ENCODE measurements around the gene THUMPD2. TPM values are rescaled to one million over a fixed set of nuclear protein-coding genes. Genes with fewer than 3 reads are reported as not detected.

Gene THUMPD2
- polyA plus RNA-seq, 1 donor (not counting 4 experiments of a cell fraction or from before 2014, with no cell fraction given), result 18.2 TPM

GRCh38 chr2:39734445-39734844 is 44.6 kb downstream of the THUMPD2 start:
- H4K20me1 ChIP-seq (ENCODE audit: control insufficient read depth, extremely low read depth, insufficient read depth, low read length), result peaks cover 2% of the 10 kb centered on the region
- H3K27ac ChIP-seq (ENCODE audit: control insufficient read depth, insufficient read depth, low read length), result no peak overlapping the region
- FAIRE-seq, result no peak
- H3K9ac ChIP-seq (ENCODE audit: control insufficient read depth, extremely low read depth, insufficient read depth, low read length), result no peak overlapping the region
- dilution Hi-C loops (cut with MboI; ENCODE audit: extremely low pct_ligation_motif_present, low sequenced_read_pairs), result no loop called here
- H3K27me3 ChIP-seq (ENCODE audit: control insufficient read depth, extremely low read depth, insufficient read depth, low read length), result no peaks in the 10 kb centered on the region
- TF ChIP-seq CTCF (optimal IDR thresholded peaks at IDR 0.05 in 1 of 3, IDR thresholded peaks at IDR 0.05 in 1 of 3, conservative IDR thresholded peaks at IDR 0.05 in 1 of 3; ENCODE audit: extremely low read depth in 1 of 3, insufficient read depth in 2 of 3, low read length in 3 of 3) (no peak), EZH2 (IDR thresholded peaks at IDR 0.05; ENCODE audit: low read length) (no peak)
- H3K36me3 ChIP-seq (ENCODE audit: control insufficient read depth in 2 of 2, extremely low read depth in 1 of 2, insufficient read depth in 2 of 2, low read length in 2 of 2), result peaks cover 15 to 46% of the 10 kb centered on the region in 2 experiments
- H3K79me2 ChIP-seq (ENCODE audit: control insufficient read depth, insufficient read depth, low read length), result peaks cover 17% of the 10 kb centered on the region
- no peak overlapping the region for H2AFZ ChIP-seq (ENCODE audit: control insufficient read depth, low read length)
- no peak overlapping the region for H3K4me3 ChIP-seq (ENCODE audit: control insufficient read depth in 2 of 3, extremely low read depth in 1 of 3, insufficient read depth in 2 of 3, low read depth in 1 of 3, low read length in 3 of 3)
- H3K4me1 ChIP-seq (ENCODE audit: control insufficient read depth, extremely low read depth, insufficient read depth, low read length), result peaks cover 14% of the 10 kb centered on the region
- H3K4me2 ChIP-seq (ENCODE audit: control insufficient read depth, extremely low read depth, insufficient read depth, low read depth, low read length), result no peak overlapping the region
- DNase-seq (ENCODE audit: low read depth, low spot score), result no peak
- no peaks in the 10 kb centered on the region for H3K9me3 ChIP-seq (ENCODE audit: control insufficient read depth, low read depth, low read length)
- no peaks in the 10 kb centered on the region for H3K9me1 ChIP-seq (ENCODE audit: control insufficient read depth, extremely low read depth, insufficient read depth, low read length)

GRCh38 chr2:39733070-39733674 is 45.9 kb downstream of the THUMPD2 start:
- FAIRE-seq (no peak), DNase-seq (ENCODE audit: low read depth, low spot score) (no peak)
- Histone ChIP-seq H3K27ac (ENCODE audit: control insufficient read depth, insufficient read depth, low read length) (no peak overlapping the region), H3K9me3 (ENCODE audit: control insufficient read depth, low read depth, low read length) (no peaks in the 10 kb centered on the region), H4K20me1 (ENCODE audit: control insufficient read depth, extremely low read depth, insufficient read depth, low read length) (peaks cover 2% of the 10 kb centered on the region), H2AFZ (ENCODE audit: control insufficient read depth, low read length) (no peak overlapping the region), H3K27me3 (ENCODE audit: control insufficient read depth, extremely low read depth, insufficient read depth, low read length) (no peaks in the 10 kb centered on the region), H3K4me1 (ENCODE audit: control insufficient read depth, extremely low read depth, insufficient read depth, low read length) (peaks cover 14% of the 10 kb centered on the region), H3K79me2 (ENCODE audit: control insufficient read depth, insufficient read depth, low read length) (peaks cover 15% of the 10 kb centered on the region), H3K36me3 (ENCODE audit: control insufficient read depth in 2 of 2, extremely low read depth in 1 of 2, insufficient read depth in 2 of 2, low read length in 2 of 2) (peaks cover 8 to 42% of the 10 kb centered on the region in 2 experiments), H3K4me3 (ENCODE audit: control insufficient read depth in 2 of 3, extremely low read depth in 1 of 3, insufficient read depth in 2 of 3, low read depth in 1 of 3, low read length in 3 of 3) (no peak overlapping the region), H3K9me1 (ENCODE audit: control insufficient read depth, extremely low read depth, insufficient read depth, low read length) (no peaks in the 10 kb centered on the region), H3K9ac (ENCODE audit: control insufficient read depth, extremely low read depth, insufficient read depth, low read length) (no peak overlapping the region), H3K4me2 (ENCODE audit: control insufficient read depth, extremely low read depth, insufficient read depth, low read depth, low read length) (no peak overlapping the region)
- dilution Hi-C loops (cut with MboI; ENCODE audit: extremely low pct_ligation_motif_present, low sequenced_read_pairs), result no loop called here
- no peak for TF ChIP-seq EZH2 (IDR thresholded peaks at IDR 0.05; ENCODE audit: low read length)
- no peak for TF ChIP-seq CTCF (optimal IDR thresholded peaks at IDR 0.05 in 1 of 3, IDR thresholded peaks at IDR 0.05 in 1 of 3, conservative IDR thresholded peaks at IDR 0.05 in 1 of 3; ENCODE audit: extremely low read depth in 1 of 3, insufficient read depth in 2 of 3, low read length in 3 of 3)

All from keratinocyte (primary cell).